ENCODE measurements around the gene D2HGDH. TPM values are rescaled to one million over a fixed set of nuclear protein-coding genes. Genes with fewer than 3 reads are reported as not detected.
A peak's percentile ranks its signal among the peaks of the same experiment; 100 is the strongest.

D2HGDH gene
- total and polyA plus RNA-seq, 2 of the 13 experiments (the other 11 are each of a cell fraction or from before 2014, with no cell fraction given), result 19.2 to 20.3 TPM

- intact Hi-C loops (cut with micrococcal nuclease; ENCODE audit: unreplicated experiment) (loop anchor here (5.0 kb wide), 1 partner anchor 975 kb away; no protein-coding TSS in a partner anchor), in situ Hi-C loops (cut with HindIII; ENCODE audit: extremely low pct_ligation_motif_present, low pct_unique_long_range_greater_than_20kb) (no loop called here)
- Histone ChIP-seq H3K4me1 (ENCODE audit: insufficient read depth, low read length) (peaks cover 31% of the 10 kb centered on the region), H3K4me2 (ENCODE audit: low read depth, low read length) (no peak overlapping the region), H3K4me3 (replicated peaks in 1 of 3; ENCODE audit: insufficient read depth in 1 of 3, low read depth in 2 of 3, low read length in 3 of 3) (no peak overlapping the region), H3K27me3 (ENCODE audit: control insufficient read depth in 1 of 2, insufficient read depth in 2 of 2, low read length in 2 of 2) (no peaks in the 10 kb centered on the region), H4K20me1 (ENCODE audit: insufficient read depth, low read length) (no peaks in the 10 kb centered on the region), H3K9ac (ENCODE audit: insufficient read depth, low read depth, low read length) (no peak overlapping the region), H3K36me3 (replicated peaks in 1 of 2; ENCODE audit: control insufficient read depth in 1 of 2, insufficient read depth in 2 of 2, low read length in 2 of 2) (no peaks in the 10 kb centered on the region), H3K79me2 (ENCODE audit: insufficient read depth, low read length) (no peaks in the 10 kb centered on the region), H3K27ac (ENCODE audit: extremely low read length, insufficient read depth, low read length) (no peak overlapping the region), H2AFZ (ENCODE audit: low read length) (no peak overlapping the region), H3K9me3 (ENCODE audit: low read length) (no peaks in the 10 kb centered on the region)
- 89% methylated on average over 32 of the region's 32 CpGs for WGBS (ENCODE audit: low lambda C conversion rate)
- FAIRE-seq (no peak), DNase-seq (ENCODE audit: low spot score) (no peak), ATAC-seq (peak; percentile 3; the same call in 1 of the 3 replicates)
- no peak for TF ChIP-seq SMARCC2 (IDR thresholded peaks at IDR 0.05)
- TF ChIP-seq ZC3H13 (CRISPR knock-in tag; IDR thresholded peaks at IDR 0.05), result 0 out of 2 replicates have a peak, but pooled peaks have one; percentile 30
- peak; percentile 20; the same call in 1 of the 2 replicates for TF ChIP-seq GABPB1 (CRISPR knock-in tag; IDR thresholded peaks at IDR 0.05)
- no peak for TF ChIP-seq ZNF260 (CRISPR knock-in tag; IDR thresholded peaks at IDR 0.05; ENCODE audit: borderline replicate concordance, low read depth)
- TF ChIP-seq AGO1 (IDR thresholded peaks at IDR 0.05; ENCODE audit: low read depth, low read length, poor library complexity, severe bottlenecking), result peak; percentile 13
- BruUV-seq (replicated peaks), result no TSS peak
- POLR2A ChIA-PET, result interaction anchor here (2.8 kb wide), 1 partner anchor 29 kb away, joined by 26 read pairs; no protein-coding TSS in a partner anchor
- CTCF ChIA-PET (ENCODE audit: low intra/inter-chr PET ratio, low total read pairs), result no interaction called here
Measured at GRCh38 chr2:241802421-241803318, 68.2 kb downstream of the D2HGDH start.

All from HepG2 (cell line).